Kidney (tissue), 14 donors: ENCODE data around the gene NPL. TPM values are rescaled to one million over a fixed set of nuclear protein-coding genes. Genes with fewer than 3 reads are reported as not detected.

Source experiments
- DNase-seq, 5 donors: peaks; one replicate each; pipeline ENCODE4 v3.0.0-alpha.2; 2013 to 2020
- FAIRE-seq: peaks from 2 replicates; lab custom pipeline; 2012; peaks lifted over from hg19 to GRCh38; lab: Jason Lieb, UNC
- H3K27ac ChIP-seq, 2 donors: one replicate each; pipeline ENCODE4 v1.7.0; 2013; ENCODE audit warnings: low read depth in 2 of 2, low read length in 2 of 2, inconsistent platforms in 1 of 2
- H3K27me3 ChIP-seq: one replicate; pipeline ENCODE4 v1.7.1; 2013; ENCODE audit warnings: low read length, inconsistent platforms; ENCODE audit not compliant: control insufficient read depth, insufficient read depth
- H3K36me3 ChIP-seq, 3 donors: one replicate each; pipeline versions ENCODE4 v1.7.0 to v1.7.1; 2013; ENCODE audit warnings: low read length in 3 of 3, control low read depth in 1 of 3, inconsistent platforms in 1 of 3; ENCODE audit not compliant: insufficient read depth in 3 of 3, control insufficient read depth in 2 of 3
- H3K4me1 ChIP-seq, 3 donors: one replicate each; pipeline versions ENCODE4 v1.7.0 to v1.7.1; 2013; ENCODE audit warnings: low read length in 3 of 3, inconsistent platforms in 1 of 3, low read depth in 1 of 3; ENCODE audit not compliant: control insufficient read depth in 2 of 3, insufficient read depth in 2 of 3
- H3K4me3 ChIP-seq, 3 donors: one replicate each; pipeline versions ENCODE4 v1.7.0 to v1.8.1; 2013; ENCODE audit warnings: low read length in 3 of 3, control low read depth in 1 of 3, inconsistent platforms in 1 of 3
- H3K9ac ChIP-seq, 3 donors: one replicate each; pipeline versions ENCODE4 v1.7.0 to v1.7.1; 2013; ENCODE audit warnings: low read length in 3 of 3, control low read depth in 1 of 3, inconsistent platforms in 1 of 3
- H3K9me3 ChIP-seq, 3 donors: one replicate each; pipeline versions ENCODE4 v1.7.0 to v1.7.1; 2013; ENCODE audit warnings: low read length in 3 of 3, control low read depth in 1 of 3, inconsistent platforms in 1 of 3; ENCODE audit not compliant: control insufficient read depth in 2 of 3, insufficient read depth in 1 of 3
- CTCF ChIP-seq: IDR thresholded peaks from 3 replicates; pipeline ENCODE4 v1.5.1; 2012; ENCODE audit warnings: mild to moderate bottlenecking, moderate library complexity, borderline replicate concordance; ENCODE audit not compliant: insufficient read depth; ENCODE audit errors: extremely low read depth
- intact Hi-C: fragments of 100-400 bp; cut with DNase I; formaldehyde crosslinking; loops from one replicate; pipeline ENCODE4 v1.11.1; 2022
- polyA plus RNA-seq: library from polyadenylated mRNA; stranded (reverse); fragments of 350-450 nt; fragmentation: Illumina TruSeq; extraction: RNeasy Lipid Tissue Mini Kit (QIAGEN cat#74804); gene quantifications from one replicate; pipeline ENCODE4 v1.2.3, GENCODE V29; 2014; ENCODE audit warnings: low read depth, low replicate concordance; ENCODE audit not compliant: insufficient read depth
- total RNA-seq: library from RNA; stranded (reverse); fragmentation: NEBNext Ultra II Directional; extraction: Animal tissue kit (Norgen Biotek cat#: 25700); gene quantifications from one replicate; pipeline ENCODE4 v1.2.1, GENCODE V29; 2021
- donor health status: control.
- donor health status: control.
- donor health status: control.
- donor health status: control.
- donor health status: control.
- donor health status: DM: yes; HTN: yes; CAD: no.
- donor health status: Normal renal cell carcinoma (clear cell type).

Gene NPL
- total and polyA plus RNA-seq, 2 donors from 2014 or later, result 15.7 to 69.4 TPM

- no peak for TF ChIP-seq CTCF
- H3K9ac ChIP-seq, result no peak overlapping the region
- FAIRE-seq, result no peak
- no peaks in the 10 kb centered on the region for H3K4me1 ChIP-seq
- H3K9me3 ChIP-seq, result peaks cover 0 to 2% (median 0%) of the 10 kb centered on the region in 3 donors
- intact Hi-C loops, result no loop called here
- H3K4me3 ChIP-seq, result no peak overlapping the region
- no peaks in the 10 kb centered on the region for H3K36me3 ChIP-seq
- no peak overlapping the region for H3K27ac ChIP-seq
- DNase-seq, result no peak
- H3K27me3 ChIP-seq, result no peaks in the 10 kb centered on the region
These were observed 23.5 kb upstream of the NPL start for GRCh38 chr1:182766050-182766449.

GRCh38 chr1:182766881-182767645 is 22.5 kb upstream of the NPL start:
- intact Hi-C loops, result no loop called here
- H3K36me3 ChIP-seq, result no peaks in the 10 kb centered on the region
- no peak overlapping the region for H3K4me3 ChIP-seq
- H3K27me3 ChIP-seq, result no peaks in the 10 kb centered on the region
- H3K4me1 ChIP-seq, result no peaks in the 10 kb centered on the region
- no peak for DNase-seq
- no peak for FAIRE-seq
- H3K27ac ChIP-seq, result no peak overlapping the region
- TF ChIP-seq CTCF, result no peak
- H3K9me3 ChIP-seq, result no peaks in the 10 kb centered on the region
- H3K9ac ChIP-seq, result no peak overlapping the region

GRCh38 chr1:182768963-182769362 is 20.6 kb upstream of the NPL start:
- Histone ChIP-seq H3K9me3 (no peaks in the 10 kb centered on the region), H3K4me1 (no peaks in the 10 kb centered on the region), H3K4me3 (no peak overlapping the region), H3K36me3 (no peaks in the 10 kb centered on the region), H3K9ac (no peak overlapping the region), H3K27me3 (no peaks in the 10 kb centered on the region), H3K27ac (no peak overlapping the region)
- intact Hi-C loops, result no loop called here
- no peak for DNase-seq
- FAIRE-seq, result no peak
- TF ChIP-seq CTCF, result no peak
